IPS-18a (cell line): ENCODE data around the gene KRT33B.

ENCODE experiments used
- H3K27ac ChIP-seq: one replicate; pipeline ENCODE4 v1.5.1; 2013; ENCODE audit warnings: low read length
- H3K27me3 ChIP-seq: one replicate; pipeline ENCODE4 v1.6.1; 2013; ENCODE audit warnings: mild to moderate bottlenecking, low read length; ENCODE audit not compliant: control insufficient read depth, insufficient read depth
- H3K36me3 ChIP-seq: one replicate; pipeline ENCODE4 v1.6.1; 2013; ENCODE audit warnings: low read depth, low read length; ENCODE audit not compliant: control insufficient read depth
- H3K4me1 ChIP-seq: one replicate; pipeline ENCODE4 v1.6.1; 2013; ENCODE audit warnings: low read depth, low read length; ENCODE audit not compliant: control insufficient read depth
- H3K4me3 ChIP-seq: one replicate; pipeline ENCODE4 v1.5.1; 2013; ENCODE audit warnings: low read length
- H3K9ac ChIP-seq: one replicate; pipeline ENCODE4 v1.6.1; 2013; ENCODE audit warnings: mild to moderate bottlenecking, low read length, moderate library complexity
- H3K9me3 ChIP-seq: one replicate; pipeline ENCODE4 v1.6.1; 2013; ENCODE audit warnings: low read depth, low read length; ENCODE audit not compliant: control insufficient read depth

Gene KRT33B

GRCh38 chr17:41369713-41370112 is at the start of gene KRT33B:
Gene KRT33B (minus strand): TSS chr17:41369813. CDS start chr17:41369750, 63 bp downstream.
- H3K4me1 ChIP-seq, result no peaks in the 10 kb centered on the region
- H3K9me3 ChIP-seq, result no peaks in the 10 kb centered on the region
- no peaks in the 10 kb centered on the region for H3K27me3 ChIP-seq
- H3K27ac ChIP-seq, result no peak within 1 kb of the TSS
- H3K9ac ChIP-seq, result no peak within 1 kb of the TSS
- no peaks in the 10 kb centered on the region for H3K36me3 ChIP-seq
- H3K4me3 ChIP-seq, result no peak within 1 kb of the TSS

GRCh38 chr17:41418116-41418860 is 48.7 kb upstream of the KRT33B start:
- Histone ChIP-seq H3K27ac (no peak overlapping the region), H3K36me3 (no peaks in the 10 kb centered on the region), H3K27me3 (no peaks in the 10 kb centered on the region), H3K9me3 (no peaks in the 10 kb centered on the region), H3K4me3 (no peak overlapping the region), H3K9ac (no peak overlapping the region), H3K4me1 (peaks cover 5% of the 10 kb centered on the region)

GRCh38 chr17:41417576-41418015 is 48.0 kb upstream of the KRT33B start:
- peaks cover 10% of the 10 kb centered on the region for H3K4me1 ChIP-seq
- H3K27ac ChIP-seq, result no peak overlapping the region

GRCh38 chr17:41417127-41417526 is 47.5 kb upstream of the KRT33B start:
- Histone ChIP-seq H3K9ac (no peak overlapping the region), H3K27ac (no peak overlapping the region), H3K27me3 (no peaks in the 10 kb centered on the region), H3K36me3 (no peaks in the 10 kb centered on the region), H3K4me3 (no peak overlapping the region), H3K4me1 (peaks cover 10% of the 10 kb centered on the region), H3K9me3 (no peaks in the 10 kb centered on the region)

More at GRCh38 chr17:41417576-41418015, 48.0 kb upstream of the KRT33B start:
- Histone ChIP-seq H3K4me3 (no peak overlapping the region), H3K27me3 (no peaks in the 10 kb centered on the region), H3K9ac (no peak overlapping the region), H3K9me3 (no peaks in the 10 kb centered on the region), H3K36me3 (no peaks in the 10 kb centered on the region)

GRCh38 chr17:41416479-41416878 is 46.9 kb upstream of the KRT33B start:
- H3K27ac ChIP-seq, result no peak overlapping the region
- no peaks in the 10 kb centered on the region for H3K36me3 ChIP-seq
- no peaks in the 10 kb centered on the region for H3K27me3 ChIP-seq
- H3K9me3 ChIP-seq, result no peaks in the 10 kb centered on the region
- H3K9ac ChIP-seq, result no peak overlapping the region
- H3K4me3 ChIP-seq, result no peak overlapping the region
- peaks cover 10% of the 10 kb centered on the region for H3K4me1 ChIP-seq

GRCh38 chr17:41415833-41416335 is 46.3 kb upstream of the KRT33B start:
- no peaks in the 10 kb centered on the region for H3K36me3 ChIP-seq
- no peaks in the 10 kb centered on the region for H3K27me3 ChIP-seq
- H3K27ac ChIP-seq, result no peak overlapping the region
- no peaks in the 10 kb centered on the region for H3K9me3 ChIP-seq
- peaks cover 10% of the 10 kb centered on the region for H3K4me1 ChIP-seq
- H3K9ac ChIP-seq, result no peak overlapping the region
- no peak overlapping the region for H3K4me3 ChIP-seq

- Histone ChIP-seq H3K4me1 (peaks cover 10% of the 10 kb centered on the region), H3K9me3 (no peaks in the 10 kb centered on the region), H3K27me3 (no peaks in the 10 kb centered on the region), H3K4me3 (no peak overlapping the region), H3K27ac (no peak overlapping the region), H3K9ac (no peak overlapping the region), H3K36me3 (no peaks in the 10 kb centered on the region)
Measured at GRCh38 chr17:41415411-41415810, 45.8 kb upstream of the KRT33B start.

- H3K4me1 ChIP-seq, result peaks cover 10% of the 10 kb centered on the region
- no peak overlapping the region for H3K9ac ChIP-seq
- no peak overlapping the region for H3K27ac ChIP-seq
- H3K9me3 ChIP-seq, result no peaks in the 10 kb centered on the region
- H3K4me3 ChIP-seq, result no peak overlapping the region
- H3K36me3 ChIP-seq, result no peaks in the 10 kb centered on the region
- H3K27me3 ChIP-seq, result no peaks in the 10 kb centered on the region
Measured at GRCh38 chr17:41413982-41414381, 44.4 kb upstream of the KRT33B start.

GRCh38 chr17:41413353-41413957 is 43.8 kb upstream of the KRT33B start:
- Histone ChIP-seq H3K27me3 (no peaks in the 10 kb centered on the region), H3K36me3 (no peaks in the 10 kb centered on the region), H3K27ac (no peak overlapping the region), H3K4me3 (no peak overlapping the region), H3K4me1 (peaks cover 10% of the 10 kb centered on the region), H3K9ac (no peak overlapping the region), H3K9me3 (no peaks in the 10 kb centered on the region)

- Histone ChIP-seq H3K9me3 (no peaks in the 10 kb centered on the region), H3K4me3 (no peak overlapping the region), H3K36me3 (no peaks in the 10 kb centered on the region), H3K9ac (no peak overlapping the region), H3K4me1 (peaks cover 10% of the 10 kb centered on the region), H3K27me3 (no peaks in the 10 kb centered on the region), H3K27ac (no peak overlapping the region)
Measured at GRCh38 chr17:41411072-41411840, 41.6 kb upstream of the KRT33B start.

- no peak overlapping the region for H3K27ac ChIP-seq
- H3K9me3 ChIP-seq, result no peaks in the 10 kb centered on the region
- no peaks in the 10 kb centered on the region for H3K4me1 ChIP-seq
- no peak overlapping the region for H3K9ac ChIP-seq
- H3K36me3 ChIP-seq, result no peaks in the 10 kb centered on the region
- H3K27me3 ChIP-seq, result no peaks in the 10 kb centered on the region
- no peak overlapping the region for H3K4me3 ChIP-seq
Measured at GRCh38 chr17:41407226-41407625, 37.6 kb upstream of the KRT33B start.
